COLO829 (cell line): Measurements from ENCODE around the gene ADGRB3.
"Not testable (repeated sequence)": the region's sequence is repeated elsewhere in the genome, so short reads cannot be mapped to it uniquely, and the experiment has no call there.

ENCODE experiments used
- DNase-seq: peaks from one replicate; pipeline ENCODE4 v3.0.0; 2012; ENCODE audit warnings: low spot score

The ADGRB3 gene

DNA sequence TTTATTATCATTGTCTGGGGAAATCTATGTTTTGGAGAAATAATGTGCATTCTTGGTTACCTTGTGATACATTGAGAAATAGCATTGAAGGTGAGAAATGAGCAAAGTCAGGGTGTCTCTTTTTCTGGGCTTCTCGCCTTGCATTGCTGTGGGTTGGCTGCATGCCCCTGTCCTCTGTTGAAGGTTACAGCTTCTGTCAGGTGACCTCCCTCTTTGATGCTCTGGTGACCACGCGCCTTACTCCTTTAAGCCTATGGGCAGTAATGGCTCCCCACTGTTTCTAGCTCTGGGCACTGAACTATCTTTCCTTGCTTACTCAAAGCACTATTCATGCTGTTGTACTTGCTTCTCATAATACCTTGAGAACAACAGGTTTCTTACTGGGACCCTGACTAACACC, 14.6 kb downstream of the ADGRB3 start:
- no peak for DNase-seq

DNA sequence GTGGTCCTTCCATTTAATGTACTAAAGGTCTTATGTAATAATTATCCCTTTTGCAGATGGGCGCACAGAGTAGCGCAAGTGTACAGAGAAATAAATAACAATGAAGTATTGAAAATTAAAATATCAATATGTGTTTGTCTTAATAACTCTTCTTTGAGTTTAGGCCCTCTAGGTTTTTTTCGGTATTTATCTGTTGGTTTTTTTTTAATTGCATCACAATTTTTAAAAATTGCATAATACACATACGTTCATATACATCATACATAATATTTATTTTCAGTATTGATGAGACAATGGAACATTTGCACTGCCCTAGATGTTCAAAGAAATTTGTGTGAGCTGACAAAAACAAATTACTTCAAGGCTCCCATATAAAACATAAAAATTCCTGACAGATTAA, 15.1 kb downstream of the ADGRB3 start:
- DNase-seq = no peak

DNA sequence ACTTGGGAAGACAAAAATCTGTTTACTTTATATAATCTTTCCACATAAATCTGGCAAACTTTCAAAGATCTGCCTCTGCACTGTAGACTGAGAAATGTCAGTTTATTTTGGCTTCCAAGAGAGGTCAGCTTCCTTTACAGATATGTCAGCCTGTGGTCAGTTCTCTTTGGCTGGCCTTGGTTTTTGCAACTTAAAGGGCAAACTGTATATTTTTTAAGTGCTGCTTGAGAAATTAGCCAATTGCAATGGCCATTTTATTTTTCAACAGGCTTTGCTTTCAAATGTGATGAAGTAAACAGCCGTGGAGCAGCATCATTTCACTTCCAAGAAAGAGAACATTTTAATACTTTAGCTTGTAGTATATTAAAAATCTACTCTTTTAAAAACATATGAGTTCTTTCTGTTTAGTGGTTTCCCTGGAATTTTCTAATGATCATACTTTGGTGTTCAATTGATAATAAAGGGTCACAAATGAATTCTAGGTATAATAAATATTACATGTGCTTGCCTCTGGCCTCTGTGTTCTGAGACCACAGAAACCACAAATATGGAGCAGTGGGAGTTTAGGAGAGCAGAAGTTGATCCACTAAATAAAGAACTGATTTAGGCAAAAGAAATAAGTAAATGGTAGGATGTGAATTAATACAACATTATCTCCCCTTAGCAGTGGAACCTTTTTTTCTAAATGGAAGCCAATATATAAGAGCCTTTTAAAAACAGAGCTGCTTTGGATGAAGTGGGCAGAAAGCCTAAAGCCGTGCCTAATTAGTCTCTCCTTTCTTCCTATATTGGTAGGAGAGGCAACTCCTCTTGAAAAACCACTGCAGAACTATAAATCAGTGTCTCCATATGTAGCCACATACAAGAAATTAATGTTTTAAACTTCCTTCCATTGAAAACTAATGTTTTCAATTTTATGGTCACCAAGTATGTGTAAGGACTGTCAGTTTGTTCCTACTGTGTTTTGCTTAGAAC, 16.2 kb downstream of the ADGRB3 start:
- peak; percentile 16 for DNase-seq

DNA sequence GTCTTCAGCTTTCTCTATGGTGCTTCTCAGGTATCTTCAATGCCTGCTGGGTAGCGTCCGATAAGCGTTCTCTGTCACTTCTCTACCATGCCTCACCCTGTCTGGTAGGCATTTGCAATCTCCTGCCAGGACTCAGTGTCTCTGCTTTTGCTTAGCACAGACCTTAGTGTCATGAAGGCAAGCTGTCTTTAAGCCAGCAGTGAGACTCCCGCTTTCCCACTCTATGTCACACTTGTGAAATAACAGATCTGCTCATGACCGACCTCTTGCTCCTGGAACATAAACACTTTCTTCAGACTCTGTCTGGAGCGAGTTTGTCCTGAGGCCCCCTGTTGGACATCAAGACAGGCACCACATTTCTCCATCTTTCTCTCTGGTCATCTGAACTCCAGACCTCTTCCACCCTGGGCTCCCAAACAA, 17.0 kb downstream of the ADGRB3 start:
- no peak for DNase-seq

DNA sequence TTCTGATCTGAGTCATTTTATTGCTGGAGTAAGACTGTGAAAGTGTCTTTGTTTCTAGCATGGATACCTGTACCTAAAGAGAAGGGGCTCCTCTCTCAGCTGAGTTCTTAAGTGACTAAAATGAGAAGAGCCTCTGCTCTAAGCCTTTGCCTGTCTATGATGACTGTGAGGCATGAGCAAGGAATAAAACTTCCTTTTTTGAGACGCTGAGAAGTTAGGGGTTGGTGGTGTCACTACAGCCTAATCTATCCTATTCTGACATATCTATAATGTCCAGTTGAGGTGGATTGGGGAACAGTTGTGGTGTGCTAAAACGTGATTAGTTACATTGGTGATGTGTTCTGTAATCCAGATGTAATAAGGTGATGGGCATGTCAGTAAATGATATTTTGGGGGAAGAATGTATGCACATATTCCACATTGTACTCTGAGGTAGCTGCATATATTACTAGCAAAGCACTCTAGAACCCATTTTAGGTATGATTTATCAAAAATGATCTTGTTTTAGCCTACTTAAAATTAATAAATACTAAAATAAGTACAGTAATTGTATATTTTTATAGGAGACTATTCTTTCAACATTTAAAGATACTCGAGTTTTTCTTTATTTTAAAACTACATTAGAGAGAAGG, 18.1 kb downstream of the ADGRB3 start:
- no peak for DNase-seq

DNA sequence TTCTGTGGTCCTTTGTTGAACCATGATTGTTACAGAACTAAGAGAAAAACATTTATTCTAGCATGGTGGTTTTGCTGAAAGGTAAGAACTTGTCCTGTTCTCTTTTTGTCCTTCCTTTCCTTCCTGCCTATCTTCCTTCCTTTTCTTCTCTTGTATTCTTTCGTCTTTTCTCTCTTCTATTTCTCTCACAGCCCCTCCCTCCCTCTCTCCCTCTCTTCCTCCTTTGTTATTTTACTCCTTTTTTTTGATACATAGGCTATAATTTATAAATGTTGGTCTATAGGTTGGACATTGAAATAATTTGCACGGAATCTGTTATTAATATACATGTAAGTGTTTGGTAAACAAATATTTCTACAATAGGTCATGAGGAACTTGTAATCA, 18.6 kb downstream of the ADGRB3 start:
- DNase-seq = no peak

DNA sequence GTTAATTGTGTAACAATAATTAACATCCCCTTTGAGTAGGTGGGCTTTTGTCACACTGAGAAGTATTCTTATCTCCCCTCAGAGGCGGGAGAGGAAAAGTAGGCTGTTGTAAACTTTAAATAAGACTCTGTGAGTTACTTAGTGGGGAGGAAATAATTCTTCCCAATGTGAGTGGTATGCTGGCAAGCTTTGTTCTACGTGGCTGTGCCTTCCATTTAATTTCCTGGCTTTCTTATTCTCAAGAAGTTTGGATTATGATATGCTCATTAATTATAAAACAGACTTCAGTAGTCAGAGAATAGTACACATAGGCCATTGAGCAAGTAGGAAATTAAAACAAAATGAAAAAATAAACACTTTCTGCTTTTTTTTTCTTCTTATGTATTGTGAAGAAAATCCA, 19.1 kb downstream of the ADGRB3 start:
- no peak for DNase-seq

DNA sequence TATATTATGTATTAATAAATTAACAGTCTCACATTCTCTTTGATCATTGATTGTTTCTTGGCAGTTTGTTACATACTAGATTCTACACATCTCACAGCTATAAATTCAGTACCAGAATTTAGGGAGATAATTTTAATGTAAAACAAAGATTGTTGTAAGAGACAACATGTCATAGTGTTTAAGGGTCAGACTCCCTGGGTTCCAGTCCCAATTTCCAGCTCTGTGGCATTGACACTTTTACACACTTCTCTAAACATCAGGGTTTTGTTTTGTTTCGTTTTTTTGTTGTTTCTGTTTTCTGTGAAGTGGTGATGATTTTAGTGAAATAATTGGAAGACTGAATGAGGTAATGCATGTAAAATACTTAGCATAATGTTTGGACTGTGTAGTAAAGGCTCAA, 19.9 kb downstream of the ADGRB3 start:
- no peak for DNase-seq

DNA sequence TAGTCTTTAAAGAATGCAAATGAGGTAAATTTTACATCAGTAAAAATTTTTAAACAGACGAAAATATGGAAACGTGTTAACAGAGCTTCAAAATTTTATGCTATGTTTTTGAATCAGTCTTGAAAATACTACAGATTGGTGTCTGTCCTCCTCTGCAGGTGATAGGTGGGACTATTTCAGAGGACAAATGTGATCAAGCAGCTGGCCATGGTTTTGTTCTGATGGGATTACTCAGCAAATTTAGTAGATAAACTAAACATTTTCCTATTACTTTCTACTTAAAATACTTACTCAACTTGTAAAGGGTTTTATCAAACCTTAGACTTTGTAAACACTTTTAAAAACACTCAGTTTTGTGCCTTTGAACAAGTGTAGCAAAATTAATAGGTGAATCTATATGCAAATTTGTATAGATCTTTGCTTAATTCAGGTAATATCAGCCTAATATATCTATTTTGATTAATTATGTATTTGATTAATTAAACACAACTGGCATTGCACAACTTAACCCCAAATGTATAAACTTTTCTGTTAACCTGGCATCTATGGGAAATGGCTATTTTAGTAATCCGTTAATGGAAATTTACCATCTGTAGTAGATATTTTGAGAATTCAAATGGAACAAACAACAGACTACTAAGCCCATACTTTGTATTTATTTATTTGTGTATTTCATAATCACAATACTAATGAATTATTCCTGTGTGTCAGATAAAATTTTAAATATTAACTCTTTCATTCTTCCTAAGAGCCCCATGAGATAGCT, 22.5 kb downstream of the ADGRB3 start:
- no peak for DNase-seq

DNA sequence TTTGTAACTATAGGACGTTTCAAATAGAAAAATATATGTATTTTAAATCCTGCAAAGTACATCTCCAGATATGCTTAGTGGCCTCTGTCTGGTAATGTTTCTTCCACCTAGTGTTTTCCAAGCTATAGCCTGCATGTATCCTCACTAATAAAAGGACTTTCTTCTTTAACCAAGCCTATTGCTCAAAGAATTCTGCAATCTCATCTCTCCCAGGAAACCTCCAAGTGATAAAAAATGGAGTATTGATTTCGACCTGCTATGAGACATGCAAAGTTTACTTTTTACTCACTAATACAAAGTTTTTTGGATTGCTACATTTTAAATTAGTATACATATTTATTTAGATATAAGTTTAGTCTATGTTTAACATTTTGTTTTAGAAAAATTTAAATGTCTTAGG, 23.3 kb downstream of the ADGRB3 start:
- no peak for DNase-seq

DNA sequence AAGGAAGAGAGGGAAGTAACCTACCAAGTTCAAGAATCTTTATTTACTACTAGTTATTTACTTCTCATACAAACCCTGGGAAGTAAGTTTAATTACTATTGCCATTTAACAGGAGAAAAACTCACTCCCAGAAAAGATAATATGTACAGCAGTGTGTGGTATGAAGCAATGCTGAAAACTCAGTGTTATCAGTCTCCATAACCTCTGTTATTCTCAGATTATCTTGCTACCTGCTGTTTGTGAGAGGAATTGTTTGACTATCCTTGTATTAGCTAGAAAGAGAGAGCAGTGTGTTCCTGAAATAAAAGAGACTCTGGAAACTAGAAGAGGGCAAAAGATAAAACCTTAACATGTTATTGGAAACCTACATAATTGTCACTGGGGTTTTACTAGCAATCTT, 38.2 kb downstream of the ADGRB3 start:
- DNase-seq = no peak

DNA sequence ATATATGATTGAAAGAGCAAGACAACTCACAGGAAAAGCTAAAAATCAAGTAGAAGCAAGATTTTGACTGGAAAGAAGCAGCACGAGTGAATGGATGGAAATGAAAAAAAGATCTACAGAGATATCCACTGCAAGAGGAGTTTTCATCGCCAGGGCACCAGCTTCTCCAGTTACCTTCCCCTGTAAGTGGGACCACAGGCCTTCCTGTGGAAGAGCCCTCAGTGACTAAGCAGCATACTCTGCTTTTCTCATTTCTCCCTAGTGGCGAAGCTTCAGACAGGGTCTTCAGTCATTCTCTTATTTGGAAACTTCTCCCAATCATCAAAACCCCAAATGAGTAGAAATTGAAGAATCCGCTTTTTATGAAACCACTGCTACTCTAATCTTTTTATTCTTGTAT, 40.5 kb downstream of the ADGRB3 start:
- DNase-seq = no peak

DNA sequence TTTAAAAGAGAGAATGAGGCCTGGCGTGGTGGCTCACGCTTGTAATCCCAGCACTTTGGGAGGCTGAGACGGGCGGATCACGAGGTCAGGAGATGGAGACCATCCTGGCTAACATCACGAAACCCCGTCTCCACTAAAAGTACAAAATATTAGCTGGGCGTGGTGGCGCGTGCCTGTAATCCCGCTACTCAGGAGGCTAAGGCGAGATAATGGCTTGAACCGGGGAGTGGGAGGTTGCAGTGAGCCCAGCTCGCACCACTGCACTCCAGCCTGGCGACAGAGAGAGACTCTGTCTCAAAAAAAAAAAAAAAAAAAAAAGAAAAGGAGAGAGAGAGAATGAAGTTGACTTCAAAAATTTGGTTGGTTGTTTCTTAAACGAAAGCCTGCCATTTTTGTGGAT, 41.0 kb downstream of the ADGRB3 start:
- not testable (repeated sequence) for DNase-seq

DNA sequence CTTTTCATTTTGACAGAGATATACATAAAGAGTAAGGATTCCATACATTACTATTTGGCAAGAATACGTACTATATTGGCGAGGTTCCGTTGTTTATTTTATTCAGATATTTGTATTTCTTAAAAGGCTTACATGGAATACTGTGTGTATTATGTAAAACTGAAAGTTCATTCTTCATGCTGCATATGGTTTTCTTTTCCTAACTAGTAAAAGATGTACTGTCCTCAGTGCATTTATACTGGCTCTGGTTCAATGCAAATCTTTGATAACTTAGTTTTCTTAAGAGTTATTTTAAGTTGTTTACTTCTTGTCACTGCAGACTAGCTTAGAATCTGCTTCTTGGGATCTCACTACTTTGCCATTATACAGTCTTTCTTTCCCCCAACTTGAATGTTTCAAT, 42.0 kb downstream of the ADGRB3 start:
- no peak for DNase-seq

DNA sequence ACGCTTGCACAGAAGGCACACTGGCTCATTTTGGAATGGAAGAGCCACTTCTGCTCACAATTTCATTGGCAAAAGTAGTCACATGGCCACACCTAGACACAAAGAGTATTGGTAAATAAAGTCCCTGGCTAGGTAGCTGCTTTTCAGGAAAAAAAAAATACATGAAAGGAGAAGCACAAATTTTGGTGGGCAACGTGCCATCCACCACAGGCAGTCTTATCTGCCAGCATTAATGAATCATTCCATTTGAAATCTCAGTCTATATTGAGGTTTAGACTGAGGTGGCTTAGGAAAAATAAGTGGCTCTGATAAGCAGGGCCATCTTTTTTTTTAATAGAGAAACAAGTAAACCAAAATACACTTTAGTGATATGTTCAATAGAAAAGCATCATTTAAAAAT, 44.3 kb downstream of the ADGRB3 start:
- DNase-seq = no peak

DNA sequence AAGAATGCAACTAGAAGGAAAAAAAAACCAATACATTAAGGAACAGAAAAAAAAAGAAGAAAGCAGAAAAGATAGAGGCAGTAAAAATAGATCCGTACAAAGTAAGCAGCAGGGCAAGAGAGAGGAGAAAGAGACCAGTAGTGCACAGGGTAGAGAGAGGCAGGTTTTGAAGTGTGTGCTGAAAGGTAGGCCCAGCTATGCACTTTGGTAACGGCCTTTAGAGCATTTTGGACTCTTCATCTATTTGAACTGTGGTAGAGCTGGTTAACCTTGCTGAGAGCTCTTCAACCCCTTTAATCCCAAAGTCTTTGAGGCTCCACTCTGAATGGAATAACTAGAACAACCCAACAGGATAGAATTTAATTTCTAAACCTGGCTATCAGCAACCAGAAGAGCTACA, 45.2 kb downstream of the ADGRB3 start:
- DNase-seq = no peak

DNA sequence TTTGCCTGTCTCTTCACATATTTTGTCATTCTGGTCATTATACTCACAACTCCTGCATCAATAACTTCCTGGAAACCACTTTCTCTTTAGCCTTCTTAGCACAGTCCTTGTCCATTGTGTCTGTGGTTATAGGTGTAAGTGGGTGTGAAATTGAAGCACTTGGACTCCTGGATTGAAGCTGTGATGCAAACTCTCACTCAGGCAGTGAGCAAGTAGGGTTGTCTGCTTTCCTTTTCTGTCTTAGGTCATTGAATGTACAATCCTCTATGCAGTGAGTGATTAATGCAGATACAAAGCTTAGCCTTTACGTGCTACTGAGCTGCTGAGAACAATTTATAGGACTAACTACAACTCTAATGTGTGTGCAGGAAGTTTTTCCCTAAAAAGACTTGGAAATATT, 54.8 kb downstream of the ADGRB3 start:
- no peak for DNase-seq

DNA sequence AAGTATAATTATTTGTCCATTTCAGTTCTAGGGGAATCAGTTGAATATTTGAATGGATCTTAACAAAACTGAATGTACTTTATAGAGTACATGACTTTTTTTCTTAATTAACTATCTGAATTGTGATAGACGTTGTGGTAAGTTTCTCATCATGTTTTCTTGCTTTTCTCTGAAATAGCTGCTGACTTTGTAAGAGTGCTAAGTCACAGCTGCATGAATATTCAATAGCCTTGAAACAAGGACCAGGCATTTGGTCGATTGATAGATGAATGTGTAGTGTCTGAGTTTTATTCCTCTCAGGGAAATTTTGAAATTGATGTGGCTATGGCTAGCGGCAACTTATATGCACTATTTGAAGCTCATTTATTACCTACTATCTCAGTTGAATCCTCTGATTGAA, 56.0 kb downstream of the ADGRB3 start:
- DNase-seq = no peak

DNA sequence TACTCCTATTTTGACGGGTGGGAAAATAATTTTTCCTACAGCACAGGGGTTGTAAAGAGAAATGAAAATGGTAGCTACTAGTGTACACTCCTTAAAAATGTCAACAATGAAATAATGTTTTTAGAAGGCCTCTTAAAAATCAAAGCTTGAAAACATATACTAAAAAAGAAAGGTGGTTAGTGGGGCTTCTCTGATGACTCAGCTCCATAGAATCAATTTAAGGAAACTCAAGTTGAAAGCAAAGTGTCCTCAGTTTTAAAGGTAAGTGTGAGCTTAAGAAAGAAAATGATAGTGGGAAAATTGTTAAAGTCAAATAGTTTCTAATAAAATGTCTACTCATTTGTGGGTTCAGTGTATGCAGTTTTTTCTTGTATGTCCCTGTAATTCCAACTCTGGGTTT, 58.2 kb downstream of the ADGRB3 start:
- no peak for DNase-seq

DNA sequence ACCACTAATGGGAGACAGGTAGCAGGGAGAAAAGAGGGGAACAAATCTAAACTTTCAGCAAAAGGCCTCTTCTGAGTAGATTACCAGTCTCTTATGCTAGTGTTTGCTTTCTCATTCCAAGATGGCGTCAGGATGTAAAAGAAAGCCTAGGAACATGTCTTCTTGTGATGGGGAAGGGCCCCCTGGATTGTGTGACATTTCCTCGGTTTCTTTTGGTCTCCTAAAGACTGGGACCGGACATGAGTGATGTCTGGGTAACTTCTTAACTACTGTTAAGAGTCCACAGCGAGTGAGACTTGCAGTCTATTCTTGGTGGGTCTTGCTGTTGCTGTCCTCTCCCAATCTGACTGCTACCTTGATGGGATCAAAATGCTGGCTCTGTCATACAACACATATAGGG, 60.3 kb downstream of the ADGRB3 start:
- no peak for DNase-seq

DNA sequence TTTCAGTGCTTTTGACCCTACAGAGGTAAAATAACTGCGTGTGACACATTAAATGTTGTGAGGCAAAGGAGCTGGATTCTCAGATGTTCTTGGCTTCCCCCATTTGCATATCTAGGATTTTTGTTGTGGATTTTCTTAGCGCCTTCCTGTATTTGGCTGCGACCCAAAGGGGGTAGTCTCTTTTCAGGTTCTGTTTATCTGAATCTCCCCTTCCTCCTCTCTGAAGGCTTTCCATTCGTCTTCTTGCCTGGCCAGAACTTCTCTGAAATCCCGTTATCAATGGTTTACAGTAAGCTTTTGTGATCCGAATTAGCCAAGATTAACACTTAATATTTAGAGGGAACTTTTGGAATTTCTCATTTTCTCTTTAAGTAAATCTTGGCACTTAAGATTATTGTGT, 60.8 kb downstream of the ADGRB3 start:
- DNase-seq = no peak

DNA sequence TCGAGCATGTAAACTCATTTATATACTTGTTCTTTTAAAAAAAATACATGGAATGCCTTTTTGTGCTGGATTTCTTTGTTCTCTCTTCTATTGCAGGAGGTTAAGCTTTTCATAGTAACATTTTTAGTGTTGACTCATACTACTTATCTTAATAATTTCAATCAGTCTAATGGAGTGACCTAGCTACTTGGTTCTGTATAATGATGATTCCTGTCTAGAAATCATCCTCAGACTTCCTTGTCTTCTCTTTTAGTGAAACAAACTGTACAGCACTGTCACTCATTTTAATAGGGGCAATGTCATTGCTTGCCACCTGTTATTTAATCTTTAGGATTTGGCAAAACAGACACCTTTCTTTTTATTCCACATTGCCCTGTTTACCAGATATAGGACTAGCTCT, 62.3 kb downstream of the ADGRB3 start:
- no peak for DNase-seq

DNA sequence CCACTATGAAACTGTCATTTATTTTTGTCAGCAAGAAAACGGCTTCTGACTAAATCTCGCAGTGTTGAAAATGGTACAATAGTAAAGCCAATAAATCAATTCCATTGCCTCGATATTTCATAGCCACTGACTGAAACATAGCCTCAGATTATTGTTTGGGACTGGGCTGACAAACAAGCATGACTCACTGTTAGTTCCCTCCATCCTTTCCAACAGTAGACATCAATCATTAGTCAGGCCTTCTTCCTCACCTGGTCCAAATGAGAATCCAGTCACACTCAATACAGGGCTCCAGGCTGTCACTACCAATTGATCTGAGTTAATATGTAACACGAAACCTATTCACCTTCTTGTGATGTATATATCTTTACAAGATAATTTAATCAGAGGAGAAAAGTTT, 66.1 kb downstream of the ADGRB3 start:
- DNase-seq = no peak
